Neutrophil (primary cell): ENCODE measurements around the gene PRAMEF25.
"Not testable (repeated sequence)": the region's sequence is repeated elsewhere in the genome, so short reads cannot be mapped to it uniquely, and the experiment has no call there.

Experiments used
- H3K27ac ChIP-seq: fragments of 200-600 bp; sonication (generic); 2 replicates; pipeline ENCODE4 v1.5.1; 2016; ENCODE audit warnings: mild to moderate bottlenecking, moderate library complexity
- H3K27me3 ChIP-seq: fragments of 200-600 bp; sonication (generic); 2 replicates; pipeline ENCODE4 v1.6.0; 2016; ENCODE audit warnings: mild to moderate bottlenecking
- H3K36me3 ChIP-seq: fragments of 200-600 bp; sonication (generic); 2 replicates; pipeline ENCODE4 v1.5.1; 2017
- H3K4me1 ChIP-seq, 2 experiments: fragments of 200-600 bp in 1 of 2; sonication (generic) in 1 of 2; 1 replicate in 1 of 2; 2 replicates in 1 of 2; pipeline versions ENCODE4 v1.5.1 to v1.6.1; 2013 to 2016; ENCODE audit warnings: low read depth in 1 of 2, low read length in 1 of 2, mild to moderate bottlenecking in 1 of 2, moderate library complexity in 1 of 2; ENCODE audit not compliant: control insufficient read depth in 1 of 2, insufficient read depth in 1 of 2
- H3K4me3 ChIP-seq, 2 experiments: fragments of 200-600 bp in 1 of 2; sonication (generic) in 1 of 2; 1 replicate in 1 of 2; 2 replicates in 1 of 2; pipeline ENCODE4 v1.5.1; 2013 to 2016; ENCODE audit warnings: low read depth in 1 of 2, low read length in 1 of 2, mild to moderate bottlenecking in 1 of 2, moderate library complexity in 1 of 2
- H3K9me3 ChIP-seq: fragments of 200-600 bp; sonication (generic); 2 replicates; pipeline ENCODE4 v1.5.1; 2016

PRAMEF25 gene

DNA sequence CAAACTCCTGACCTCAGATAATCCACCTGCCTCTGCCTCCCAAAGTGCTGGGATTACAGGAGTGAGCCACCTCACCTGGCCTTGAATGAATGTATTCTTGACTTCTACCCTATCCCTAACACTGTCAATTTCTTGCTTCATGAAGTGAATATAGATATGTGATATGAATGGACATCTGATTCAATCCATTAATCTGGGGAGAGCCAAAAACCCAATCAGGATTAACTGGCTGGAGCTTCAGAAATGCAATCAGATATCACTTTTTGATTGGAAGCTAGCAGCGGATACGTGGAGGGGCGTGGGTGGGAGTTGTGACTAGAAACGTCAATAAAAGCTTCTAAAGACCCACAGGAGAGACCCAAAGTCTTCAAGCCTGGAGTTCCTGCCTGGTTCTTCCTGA, at the start of gene PRAMEF25:
Gene PRAMEF25, plus strand, starts transcription at position 301 of the 400 bp plus-strand sequence. CDS start 2,920 bp downstream, outside the sequence.
- H3K9me3 ChIP-seq, H3K27me3 ChIP-seq, H3K27ac ChIP-seq, H3K36me3 ChIP-seq, H3K4me1 ChIP-seq, H3K4me3 ChIP-seq: not testable (repeated sequence)

GRCh38 chr1:13056475-13056874, 14.1 kb upstream of the PRAMEF25 start, which contains the start of gene PRAMEF27:
PRAMEF27 (minus strand) TSS chr1:13056575; CDS start chr1:13053659, 2,916 bp downstream.
- H3K27me3 ChIP-seq, H3K4me3 ChIP-seq, H3K27ac ChIP-seq, H3K36me3 ChIP-seq, H3K9me3 ChIP-seq, H3K4me1 ChIP-seq: not testable (repeated sequence)

- H3K4me3 ChIP-seq, H3K36me3 ChIP-seq, H3K27ac ChIP-seq, H3K9me3 ChIP-seq, H3K4me1 ChIP-seq: not testable (repeated sequence)
- H3K27me3 ChIP-seq = peaks cover 13% of the 10 kb centered on the region
These were observed 46.2 kb downstream of the PRAMEF25 start, which contains the start of gene HNRNPCL2 for GRCh38 chr1:13116754-13117153. HNRNPCL2 (minus strand) TSS chr1:13116854; CDS start chr1:13116400, 454 bp downstream.
